Adrenal gland (tissue), 12 donors: ENCODE data around the gene SRGAP1. TPM values are rescaled to one million over a fixed set of nuclear protein-coding genes. Genes with fewer than 3 reads are reported as not detected.

Source experiments
- DNase-seq, 7 donors: peaks; one replicate each; pipeline ENCODE4 v3.0.0-alpha.2; 2019 to 2020
- H3K27ac ChIP-seq, 5 donors: fragments of 200-600 bp; sonication (generic) in 4 of 5; 1 replicate in 3 of 5; 2 replicates in 2 of 5; pipeline versions ENCODE4 v1.5.1 to v1.8.0; 2016 to 2020; ENCODE audit warnings: mild to moderate bottlenecking in 1 of 5
- H3K27me3 ChIP-seq: fragments of 200-600 bp; 2 replicates; pipeline ENCODE4 v1.8.0; 2021
- H3K36me3 ChIP-seq, 2 donors: fragments of 200-600 bp; replicated peaks in 1 of 2; 1 replicate in 1 of 2; 2 replicates in 1 of 2; pipeline versions ENCODE4 v1.5.1 to v1.8.0; 2018 to 2022
- H3K4me1 ChIP-seq, 2 donors: fragments of 200-600 bp; replicated peaks in 1 of 2; 1 replicate in 1 of 2; 2 replicates in 1 of 2; pipeline versions ENCODE4 v1.5.1 to v1.8.0; 2018 to 2021
- H3K4me3 ChIP-seq, 4 donors: fragments of 200-600 bp; sonication (generic) in 3 of 4; one replicate each; pipeline ENCODE4 v1.5.1; 2016 to 2018
- H3K9me3 ChIP-seq, 3 donors: fragments of 200-600 bp; sonication (generic) in 1 of 3; replicated peaks in 1 of 3; 1 replicate in 2 of 3; 2 replicates in 1 of 3; pipeline versions ENCODE4 v1.5.1 to v1.8.0; 2016 to 2021
- POLR2A ChIP-seq, 2 donors: fragments of 450-650 bp; IDR thresholded peaks; one replicate each; pipeline ENCODE4 v1.6.1; 2017; ENCODE audit warnings: antibody characterized with exemption in 2 of 2, mild to moderate bottlenecking in 2 of 2, moderate library complexity in 1 of 2
- WGBS, 4 donors: extraction: QIAGEN DNeasy Blood & Tissue Kit in 2 of 4; methylation state at CpG; one replicate each; pipeline versions ENCODE4 v1.1.5 to v1.1.7; 2013 to 2017; 5-methylcytosine and 5-hydroxymethylcytosine counted together
- intact Hi-C, 2 donors: fragments of 100-400 bp; cut with DNase I; formaldehyde crosslinking; loops; one replicate each; pipeline versions ENCODE4 v1.14.1 to v1.15.0; 2022 to 2023
- polyA plus RNA-seq, 3 donors: library from polyadenylated mRNA; stranded (reverse); fragments of 200-250 nt in 2 of 3; fragments of 350-450 nt in 1 of 3; fragmentation: Illumina TruSeq in 1 of 3; extraction: RNeasy Lipid Tissue Mini Kit (QIAGEN cat#74804) in 1 of 3; gene quantifications; one replicate each; pipeline ENCODE4 v1.2.3, GENCODE V29; 2013 to 2014
- total RNA-seq, 9 donors: library from RNA; depleted of rRNA in 4 of 9; stranded (reverse); fragments of >200 nt in 4 of 9; fragments of 120-200 nt in 1 of 9; fragmentation: NEBNext Ultra II Directional in 1 of 9; extraction: Animal tissue kit (Norgen Biotek cat#: 25700) in 1 of 9; gene quantifications; one replicate each; pipeline versions ENCODE4 v1.1.0 to v1.2.4, GENCODE V29; 2013 to 2023
- TF ChIP-seq, protein P1 (sequence below), 6 experiments: fragments of 450-650 bp in 4 of 6; fragments of 200-600 bp in 2 of 6; sonication (generic) in 1 of 6; IDR thresholded peaks; 1 replicate in 5 of 6; 2 replicates in 1 of 6; pipeline versions ENCODE4 v1.5.1 to v1.8.0; 2016 to 2021; ENCODE audit warnings: antibody characterized with exemption in 6 of 6, mild to moderate bottlenecking in 2 of 6, moderate library complexity in 1 of 6
- donor health status: healthy with polysubstance abuse.
- donor health status: Bipolar disorder and iron deficiency.
- donor health status: DM: yes; HTN: yes; CAD: no.
- donor health status: DM: no; HTN: no; CAD: no.
- donor health status: DM: no; HTN: no; CAD: no.
- donor health status: DM: yes; HTN: yes; CAD: no.

The SRGAP1 gene
- total and polyA plus RNA-seq, 12 donors: 2.4 to 35.6 (median 9.8) TPM

DNA sequence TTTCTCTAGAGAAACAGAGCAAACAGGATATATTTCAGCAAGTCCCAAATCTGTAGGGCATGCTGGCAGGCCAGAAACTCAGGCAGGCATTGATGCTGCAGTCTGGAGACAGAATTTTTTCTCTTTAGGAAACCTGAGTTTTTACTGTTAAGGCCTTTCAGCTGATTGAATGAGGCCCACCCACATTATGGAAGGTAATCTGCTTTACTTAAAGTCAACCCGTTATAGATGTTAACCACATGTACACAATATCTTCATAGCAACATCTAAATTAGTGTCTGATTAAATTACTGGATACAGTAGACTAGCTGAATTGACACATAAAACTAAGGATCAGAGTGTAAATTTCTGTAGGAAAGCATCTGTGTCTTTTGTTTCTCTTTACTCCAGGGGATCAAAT, 65.2 kb downstream of the SRGAP1 start:
- 81 to 89% (median 87%) methylated on average over 1 of the region's 1 CpG for WGBS, 4 donors
- TF ChIP-seq, protein P1, sequence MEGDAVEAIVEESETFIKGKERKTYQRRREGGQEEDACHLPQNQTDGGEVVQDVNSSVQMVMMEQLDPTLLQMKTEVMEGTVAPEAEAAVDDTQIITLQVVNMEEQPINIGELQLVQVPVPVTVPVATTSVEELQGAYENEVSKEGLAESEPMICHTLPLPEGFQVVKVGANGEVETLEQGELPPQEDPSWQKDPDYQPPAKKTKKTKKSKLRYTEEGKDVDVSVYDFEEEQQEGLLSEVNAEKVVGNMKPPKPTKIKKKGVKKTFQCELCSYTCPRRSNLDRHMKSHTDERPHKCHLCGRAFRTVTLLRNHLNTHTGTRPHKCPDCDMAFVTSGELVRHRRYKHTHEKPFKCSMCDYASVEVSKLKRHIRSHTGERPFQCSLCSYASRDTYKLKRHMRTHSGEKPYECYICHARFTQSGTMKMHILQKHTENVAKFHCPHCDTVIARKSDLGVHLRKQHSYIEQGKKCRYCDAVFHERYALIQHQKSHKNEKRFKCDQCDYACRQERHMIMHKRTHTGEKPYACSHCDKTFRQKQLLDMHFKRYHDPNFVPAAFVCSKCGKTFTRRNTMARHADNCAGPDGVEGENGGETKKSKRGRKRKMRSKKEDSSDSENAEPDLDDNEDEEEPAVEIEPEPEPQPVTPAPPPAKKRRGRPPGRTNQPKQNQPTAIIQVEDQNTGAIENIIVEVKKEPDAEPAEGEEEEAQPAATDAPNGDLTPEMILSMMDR (IDR thresholded peaks at IDR 0.05): no peak
- no peak for TF ChIP-seq POLR2A (IDR thresholded peaks at IDR 0.05)
- no peak overlapping the region for H3K27ac ChIP-seq
- H3K9me3 ChIP-seq: no peaks in the 10 kb centered on the region
- DNase-seq: no peak
- H3K4me1 ChIP-seq: peaks cover 0 to 4% of the 10 kb centered on the region in 2 donors
- H3K36me3 ChIP-seq: no peaks in the 10 kb centered on the region
- H3K27me3 ChIP-seq: no peaks in the 10 kb centered on the region
- intact Hi-C loops: loop anchor here in 1 of 2 donors (10.0 kb wide), 1 partner anchor 65 kb away; the partner anchor contains the start of gene SRGAP1
- H3K4me3 ChIP-seq: no peak overlapping the region

DNA sequence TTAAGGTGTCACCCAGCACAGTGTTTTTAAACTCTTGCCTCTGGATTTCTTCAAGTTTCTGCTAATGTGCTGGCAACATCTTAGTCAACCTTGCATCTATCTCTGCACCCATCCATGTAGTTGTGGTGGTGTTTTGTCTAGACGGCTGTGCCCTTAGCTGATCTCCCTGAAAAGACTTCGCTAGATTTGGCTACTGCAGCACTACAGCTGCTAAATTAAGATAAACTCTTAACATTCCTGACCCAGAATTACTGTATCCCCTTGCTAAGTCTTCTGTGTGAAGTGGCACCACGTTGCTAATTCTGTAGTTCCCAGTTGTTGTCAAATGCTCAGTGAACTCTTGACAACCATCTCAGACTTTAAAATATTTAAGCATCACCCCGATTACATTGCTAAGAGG, 66.8 kb downstream of the SRGAP1 start:
- TF ChIP-seq POLR2A (IDR thresholded peaks at IDR 0.05): no peak
- TF ChIP-seq, protein P1 (IDR thresholded peaks at IDR 0.05): no peak
- H3K9me3 ChIP-seq: no peaks in the 10 kb centered on the region
- no peaks in the 10 kb centered on the region for H3K36me3 ChIP-seq
- no peak for DNase-seq
- WGBS, 4 donors: 56 to 73% (median 65%) methylated on average over 2 to 4 of the region's 4 CpGs
- no peak overlapping the region for H3K27ac ChIP-seq
- intact Hi-C loops: loop anchor here in 1 of 2 donors (10.0 kb wide), 1 partner anchor 67 kb away; the partner anchor contains the start of gene SRGAP1
- H3K4me1 ChIP-seq: peaks cover 10 to 20% of the 10 kb centered on the region in 2 donors
- H3K27me3 ChIP-seq: no peaks in the 10 kb centered on the region
- H3K4me3 ChIP-seq: no peak overlapping the region

DNA sequence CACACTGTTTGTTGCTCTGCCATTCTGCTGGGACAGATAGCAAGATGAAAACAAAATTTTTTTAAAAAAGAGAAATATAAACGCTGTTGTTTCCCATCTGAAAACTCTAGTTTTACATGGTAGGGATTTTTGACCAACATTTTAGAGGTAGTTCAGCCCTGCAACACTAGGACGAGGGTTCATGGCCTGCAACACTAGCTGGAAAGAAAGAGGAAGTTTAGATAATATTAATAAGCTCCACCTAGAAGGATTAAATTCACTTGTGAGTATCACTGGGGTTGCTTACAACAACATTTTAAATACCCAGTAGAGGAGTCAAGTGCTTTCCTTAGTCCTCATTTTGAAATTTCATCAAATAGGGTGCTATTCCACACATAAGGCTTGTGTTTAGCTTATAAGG, 68.2 kb downstream of the SRGAP1 start:
- no peak for TF ChIP-seq POLR2A (IDR thresholded peaks at IDR 0.05)
- TF ChIP-seq, protein P1 (IDR thresholded peaks at IDR 0.05): no peak
- Histone ChIP-seq H3K27ac (no peak overlapping the region), H3K4me1 (peaks cover 19 to 33% of the 10 kb centered on the region in 2 donors), H3K36me3 (no peaks in the 10 kb centered on the region), H3K27me3 (no peaks in the 10 kb centered on the region), H3K9me3 (no peaks in the 10 kb centered on the region), H3K4me3 (no peak overlapping the region)
- intact Hi-C loops: loop anchor here in 1 of 2 donors (10.0 kb wide), 1 partner anchor 68 kb away; the partner anchor contains the start of gene SRGAP1
- WGBS, 4 donors: 59 to 79% (median 72%) methylated on average over 2 of the region's 2 CpGs
- no peak for DNase-seq

DNA sequence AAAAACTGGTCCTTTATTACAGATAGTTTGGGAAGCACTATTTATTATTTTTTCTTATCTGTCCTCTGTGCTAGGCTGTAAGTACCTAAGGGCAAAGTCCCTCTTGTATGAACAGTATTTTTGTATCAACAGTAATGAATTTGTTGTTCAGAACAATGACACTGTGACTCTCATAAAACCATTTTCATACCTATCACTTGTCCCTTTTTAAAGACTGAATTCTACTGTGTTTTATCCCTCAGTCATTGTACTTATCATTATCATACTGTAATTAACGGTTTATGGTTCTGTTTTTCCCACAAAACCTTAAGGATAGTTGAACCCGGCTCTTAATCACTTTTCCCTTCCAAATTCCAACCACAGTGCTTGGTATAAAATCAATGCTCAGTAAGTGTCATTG, 69.4 kb downstream of the SRGAP1 start:
- intact Hi-C loops: loop anchor here in 1 of 2 donors (10.0 kb wide), 1 partner anchor 69 kb away; the partner anchor contains the start of gene SRGAP1
- Histone ChIP-seq H3K9me3 (no peaks in the 10 kb centered on the region), H3K27ac (no peak overlapping the region), H3K4me3 (no peak overlapping the region), H3K36me3 (no peaks in the 10 kb centered on the region), H3K4me1 (peaks cover 28 to 43% of the 10 kb centered on the region in 2 donors), H3K27me3 (no peaks in the 10 kb centered on the region)
- TF ChIP-seq, protein P1 (IDR thresholded peaks at IDR 0.05): no peak
- no peak for TF ChIP-seq POLR2A (IDR thresholded peaks at IDR 0.05)
- DNase-seq: no peak
- WGBS, 4 donors: 90 to 94% (median 92%) methylated on average over 2 of the region's 2 CpGs
